ENCODE data around the gene FAM228A. TPM values are rescaled to one million over a fixed set of nuclear protein-coding genes. Genes with fewer than 3 reads are reported as not detected.
A peak's percentile ranks its signal among the peaks of the same experiment; 100 is the strongest.

Gene FAM228A
- total and polyA plus RNA-seq, 2 experiments from 2014 or later = 0.13 TPM; not detected in 1

DNA sequence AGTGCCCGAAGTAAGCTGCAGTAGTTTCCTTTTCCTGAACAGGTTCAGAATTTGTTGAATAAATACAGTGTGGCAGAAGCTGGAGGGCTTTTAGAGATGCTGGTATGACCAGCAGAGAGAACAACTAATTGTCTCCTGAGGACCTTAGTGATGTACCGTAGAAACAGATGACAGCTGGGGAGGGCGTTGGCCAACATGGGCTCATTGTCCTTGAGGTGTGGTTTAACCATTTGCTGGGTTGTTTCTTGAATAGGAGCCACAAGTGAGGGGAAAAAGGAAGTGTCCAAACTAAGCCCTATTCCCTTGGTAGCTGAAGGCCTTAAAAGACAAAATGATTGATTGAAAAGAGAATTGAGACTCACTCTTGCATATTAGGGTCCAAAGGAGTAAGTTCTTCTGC, 11.7 kb upstream of the FAM228A start:
- Histone ChIP-seq H3K79me2 (no peaks in the 10 kb centered on the region), H2AFZ (no peak overlapping the region), H3K27me3 (no peaks in the 10 kb centered on the region), H3K4me1 (ENCODE audit: insufficient read depth) (no peaks in the 10 kb centered on the region), H3K9me3 (ENCODE audit: low read depth) (peaks cover 4% of the 10 kb centered on the region), H3K27ac (no peak overlapping the region), H3K4me3 (no peak overlapping the region), H3K36me3 (replicated peaks; ENCODE audit: insufficient read depth, low read depth) (no peaks in the 10 kb centered on the region), H4K20me1 (ENCODE audit: insufficient read depth, poor library complexity, severe bottlenecking) (no peaks in the 10 kb centered on the region), H3K9me2 (replicated peaks; ENCODE audit: insufficient read depth) (no peaks in the 10 kb centered on the region), H3K4me2 (no peak overlapping the region)
- TF ChIP-seq, protein P1, sequence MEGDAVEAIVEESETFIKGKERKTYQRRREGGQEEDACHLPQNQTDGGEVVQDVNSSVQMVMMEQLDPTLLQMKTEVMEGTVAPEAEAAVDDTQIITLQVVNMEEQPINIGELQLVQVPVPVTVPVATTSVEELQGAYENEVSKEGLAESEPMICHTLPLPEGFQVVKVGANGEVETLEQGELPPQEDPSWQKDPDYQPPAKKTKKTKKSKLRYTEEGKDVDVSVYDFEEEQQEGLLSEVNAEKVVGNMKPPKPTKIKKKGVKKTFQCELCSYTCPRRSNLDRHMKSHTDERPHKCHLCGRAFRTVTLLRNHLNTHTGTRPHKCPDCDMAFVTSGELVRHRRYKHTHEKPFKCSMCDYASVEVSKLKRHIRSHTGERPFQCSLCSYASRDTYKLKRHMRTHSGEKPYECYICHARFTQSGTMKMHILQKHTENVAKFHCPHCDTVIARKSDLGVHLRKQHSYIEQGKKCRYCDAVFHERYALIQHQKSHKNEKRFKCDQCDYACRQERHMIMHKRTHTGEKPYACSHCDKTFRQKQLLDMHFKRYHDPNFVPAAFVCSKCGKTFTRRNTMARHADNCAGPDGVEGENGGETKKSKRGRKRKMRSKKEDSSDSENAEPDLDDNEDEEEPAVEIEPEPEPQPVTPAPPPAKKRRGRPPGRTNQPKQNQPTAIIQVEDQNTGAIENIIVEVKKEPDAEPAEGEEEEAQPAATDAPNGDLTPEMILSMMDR (IDR thresholded peaks at IDR 0.05; ENCODE audit: poor library complexity) = no peak
- TF ChIP-seq EZH2 (IDR thresholded peaks at IDR 0.05; ENCODE audit: borderline replicate concordance) = no peak
- no peak for TF ChIP-seq EZH2phosphoT487 (IDR thresholded peaks at IDR 0.05; ENCODE audit: low read depth, severe bottlenecking, unreplicated experiment)
- no peak for DNase-seq (ENCODE audit: low spot score)
- WGBS (ENCODE audit: low lambda C conversion rate, missing lambda C conversion rate) = 62% methylated on average over 3 of the region's 3 CpGs

GRCh38 chr2:24163601-24164000, 11.3 kb upstream of the FAM228A start:
- no peaks in the 10 kb centered on the region for H4K20me1 ChIP-seq (ENCODE audit: insufficient read depth, poor library complexity, severe bottlenecking)
- H3K79me2 ChIP-seq = no peaks in the 10 kb centered on the region
- no peaks in the 10 kb centered on the region for H3K9me2 ChIP-seq (replicated peaks; ENCODE audit: insufficient read depth)
- H3K4me2 ChIP-seq = no peak overlapping the region
- H3K36me3 ChIP-seq (replicated peaks; ENCODE audit: insufficient read depth, low read depth) = no peaks in the 10 kb centered on the region
- H3K27ac ChIP-seq = no peak overlapping the region
- H3K27me3 ChIP-seq = no peaks in the 10 kb centered on the region
- 98% methylated on average over 2 of the region's 2 CpGs for WGBS (ENCODE audit: low lambda C conversion rate, missing lambda C conversion rate)
- no peak for DNase-seq (ENCODE audit: low spot score)
- TF ChIP-seq, protein P1 (IDR thresholded peaks at IDR 0.05; ENCODE audit: poor library complexity) = no peak
- TF ChIP-seq EZH2phosphoT487 (IDR thresholded peaks at IDR 0.05; ENCODE audit: low read depth, severe bottlenecking, unreplicated experiment) (no peak), EZH2 (IDR thresholded peaks at IDR 0.05; ENCODE audit: borderline replicate concordance) (no peak)
- no peak overlapping the region for H2AFZ ChIP-seq
- H3K9me3 ChIP-seq (ENCODE audit: low read depth) = peaks cover 4% of the 10 kb centered on the region
- no peaks in the 10 kb centered on the region for H3K4me1 ChIP-seq (ENCODE audit: insufficient read depth)
- H3K4me3 ChIP-seq = no peak overlapping the region

DNA sequence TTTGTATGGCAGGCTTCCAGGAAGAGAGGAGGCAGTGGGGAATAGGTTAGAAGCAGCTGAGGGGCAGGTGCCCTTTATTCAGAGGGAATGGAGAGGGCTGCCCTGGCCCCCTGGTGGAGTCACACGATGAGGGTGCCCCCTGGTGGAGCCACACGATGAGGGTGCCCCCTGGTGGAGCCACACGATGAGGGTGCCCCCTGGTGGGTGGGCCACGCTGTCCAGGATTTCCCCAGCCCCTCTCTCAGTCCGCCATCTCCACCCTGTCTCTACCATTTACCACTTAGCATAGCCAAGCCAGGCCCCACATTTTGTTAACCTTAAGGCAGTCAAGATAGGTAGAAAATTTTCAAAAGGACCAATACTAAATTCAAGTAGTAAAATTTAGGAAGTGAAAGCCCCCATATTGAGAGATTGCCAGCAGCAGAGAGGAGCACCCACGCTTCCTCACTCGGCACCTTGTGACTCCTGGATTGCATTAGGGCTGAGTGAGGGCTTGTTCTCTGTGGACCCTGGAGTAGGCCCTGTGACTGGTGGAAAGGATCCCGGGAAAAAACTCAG, 10.4 kb upstream of the FAM228A start:
- H2AFZ ChIP-seq = no peak overlapping the region
- no peaks in the 10 kb centered on the region for H3K79me2 ChIP-seq
- H3K27me3 ChIP-seq = no peaks in the 10 kb centered on the region
- peaks cover 4% of the 10 kb centered on the region for H3K9me3 ChIP-seq (ENCODE audit: low read depth)
- H3K9me2 ChIP-seq (replicated peaks; ENCODE audit: insufficient read depth) = no peaks in the 10 kb centered on the region
- TF ChIP-seq EZH2 (IDR thresholded peaks at IDR 0.05; ENCODE audit: borderline replicate concordance) (no peak), EZH2phosphoT487 (IDR thresholded peaks at IDR 0.05; ENCODE audit: low read depth, severe bottlenecking, unreplicated experiment) (no peak)
- TF ChIP-seq, protein P1 (IDR thresholded peaks at IDR 0.05; ENCODE audit: poor library complexity) = peak; percentile 24
- H3K27ac ChIP-seq = no peak overlapping the region
- H3K4me2 ChIP-seq = no peak overlapping the region
- peak; percentile 21 for DNase-seq (ENCODE audit: low spot score)
- H3K4me3 ChIP-seq = no peak overlapping the region
- H4K20me1 ChIP-seq (ENCODE audit: insufficient read depth, poor library complexity, severe bottlenecking) = no peaks in the 10 kb centered on the region
- no peaks in the 10 kb centered on the region for H3K36me3 ChIP-seq (replicated peaks; ENCODE audit: insufficient read depth, low read depth)
- no peaks in the 10 kb centered on the region for H3K4me1 ChIP-seq (ENCODE audit: insufficient read depth)
- 58% methylated on average over 8 of the region's 8 CpGs for WGBS (ENCODE audit: low lambda C conversion rate, missing lambda C conversion rate)
